ENCODE results near the gene NDUFB11.

NDUFB11 gene

DNA sequence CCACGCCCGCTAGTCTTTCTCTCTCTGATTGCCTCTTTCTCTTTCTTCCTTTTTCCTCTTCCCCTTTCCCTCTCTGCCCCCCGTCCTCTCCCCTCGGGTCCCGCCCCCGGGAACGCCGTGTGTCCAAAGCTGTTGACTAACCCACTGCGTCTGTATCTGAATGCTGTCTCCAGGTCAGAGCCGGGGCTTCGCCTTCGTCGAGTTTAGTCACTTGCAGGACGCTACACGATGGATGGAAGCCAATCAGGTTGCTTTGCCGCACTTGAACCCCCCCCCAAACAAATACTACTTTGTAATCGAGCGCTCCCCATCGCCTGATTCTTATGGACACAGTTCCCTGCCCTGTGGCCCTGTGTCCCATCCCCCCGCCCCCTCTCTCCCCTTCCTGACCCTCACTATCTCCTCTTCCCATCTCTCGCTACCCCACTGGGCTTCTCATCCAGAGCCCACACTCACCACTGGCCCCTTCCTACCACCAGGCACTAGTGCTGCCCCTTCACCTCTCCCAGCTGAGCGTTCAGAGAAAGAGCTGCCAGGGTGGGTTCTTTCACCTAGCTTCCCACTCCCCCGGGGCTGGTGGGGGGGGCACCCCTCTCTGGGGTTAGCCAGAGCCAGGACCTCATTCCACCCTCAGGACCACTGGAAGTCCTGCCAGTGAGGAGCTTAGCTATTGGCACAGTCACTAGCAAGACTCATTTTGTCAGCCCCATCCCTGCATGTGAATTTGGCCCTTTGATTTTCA, 30.5 kb upstream of the NDUFB11 start:
- no peak for DNase-seq (ENCODE audit: low spot score)

DNA sequence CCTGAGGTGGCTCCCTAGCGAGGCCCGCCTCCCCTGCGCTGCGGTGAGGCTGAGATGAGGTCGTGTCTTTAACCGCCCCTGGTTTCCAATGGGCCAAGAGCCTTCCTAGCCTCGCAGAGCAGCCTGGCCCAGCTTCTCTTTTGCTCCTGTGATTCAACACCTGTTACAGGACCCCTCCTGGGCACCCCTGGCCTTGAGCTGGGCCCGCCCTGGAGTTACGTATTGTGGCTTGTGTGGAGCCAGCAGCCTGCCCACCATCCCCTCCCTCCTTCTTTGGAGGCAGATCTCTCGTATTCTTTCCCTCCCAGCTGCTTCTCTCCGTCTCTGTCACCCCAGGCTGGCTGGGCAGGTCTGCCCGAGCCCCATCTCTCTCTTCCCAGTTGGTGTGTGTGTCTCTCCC, 29.9 kb upstream of the NDUFB11 start:
- DNase-seq (ENCODE audit: low spot score): no peak

DNA sequence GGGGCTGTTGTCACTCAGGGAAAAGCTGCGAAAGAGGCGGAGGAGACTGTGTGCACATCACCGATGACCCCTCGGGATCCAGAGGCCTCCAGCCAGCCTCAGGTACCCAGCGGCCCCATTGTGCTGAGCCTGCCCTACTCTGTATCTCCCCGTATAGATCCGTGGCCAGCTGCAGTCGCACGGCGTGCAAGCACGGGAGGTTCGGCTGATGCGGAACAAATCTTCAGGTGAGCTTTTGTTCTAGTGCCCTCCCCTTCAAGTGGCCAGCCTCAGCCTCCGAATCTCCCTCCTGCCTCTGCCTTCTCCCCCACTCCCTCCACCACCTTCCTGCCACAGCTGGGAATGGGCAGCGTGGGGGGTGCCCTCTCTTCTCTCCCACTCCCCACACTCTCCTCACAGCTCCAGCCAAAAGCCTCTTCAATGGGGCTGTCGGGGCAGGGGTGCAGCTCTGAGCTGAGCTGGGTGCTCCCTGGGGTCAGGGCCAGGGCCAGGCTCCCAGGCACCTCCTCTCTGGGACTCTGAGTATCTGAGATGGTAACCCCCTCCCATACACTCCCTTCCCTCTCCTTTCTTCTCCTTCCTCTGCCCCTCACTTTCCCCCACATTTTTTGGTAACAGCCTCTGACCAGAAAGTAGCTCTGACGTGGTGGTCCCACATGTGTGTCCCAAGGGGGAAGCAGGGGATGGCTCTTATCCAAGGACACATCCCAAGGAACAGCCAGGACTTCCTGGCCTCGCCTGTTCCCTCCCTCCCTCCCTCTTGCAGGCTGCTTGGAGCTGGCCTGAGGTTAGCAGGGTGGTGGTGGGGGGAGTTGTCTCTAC, 28.7 kb upstream of the NDUFB11 start:
- DNase-seq (ENCODE audit: low spot score): no peak

DNA sequence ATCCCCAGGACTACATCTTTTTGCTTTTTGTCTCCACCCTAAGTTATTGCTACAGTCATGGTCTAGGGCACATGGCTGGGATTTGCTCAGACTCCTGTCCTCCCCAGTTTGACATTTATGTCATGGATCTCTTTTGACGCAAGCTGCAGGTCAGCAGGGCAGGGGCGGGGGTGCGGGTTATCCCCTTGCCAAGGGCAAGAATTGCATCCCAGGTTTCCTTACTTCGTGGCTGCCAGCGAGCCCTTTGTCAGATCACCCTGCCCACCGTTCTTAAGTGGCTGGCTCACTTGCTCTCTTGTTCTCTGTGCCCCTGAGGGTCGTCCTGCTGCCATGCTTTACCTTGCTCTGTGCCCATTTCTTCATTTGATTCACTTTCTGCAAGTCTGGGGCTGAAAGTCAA, 28.0 kb upstream of the NDUFB11 start:
- DNase-seq (ENCODE audit: low spot score): no peak

DNA sequence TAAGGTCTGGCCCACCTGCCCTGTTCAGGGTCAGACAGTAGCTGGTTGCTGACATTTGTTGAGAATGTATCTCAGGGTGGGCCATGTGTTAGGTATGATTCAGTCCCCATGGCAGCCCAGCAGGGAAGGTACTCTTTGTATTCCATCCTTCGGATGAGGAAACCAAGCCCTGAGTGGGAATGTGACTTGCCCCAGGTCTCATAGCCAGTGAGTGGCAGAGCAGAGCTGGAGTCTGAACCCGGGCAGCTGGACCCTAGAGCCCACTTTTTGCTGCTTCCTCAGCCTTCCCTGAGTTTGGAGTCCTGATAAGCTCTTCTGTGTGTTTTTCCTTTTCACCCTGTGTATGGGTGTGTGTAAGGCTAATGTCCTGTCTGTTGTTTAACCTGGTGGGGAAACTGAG, 27.5 kb upstream of the NDUFB11 start:
- no peak for DNase-seq (ENCODE audit: low spot score)

DNA sequence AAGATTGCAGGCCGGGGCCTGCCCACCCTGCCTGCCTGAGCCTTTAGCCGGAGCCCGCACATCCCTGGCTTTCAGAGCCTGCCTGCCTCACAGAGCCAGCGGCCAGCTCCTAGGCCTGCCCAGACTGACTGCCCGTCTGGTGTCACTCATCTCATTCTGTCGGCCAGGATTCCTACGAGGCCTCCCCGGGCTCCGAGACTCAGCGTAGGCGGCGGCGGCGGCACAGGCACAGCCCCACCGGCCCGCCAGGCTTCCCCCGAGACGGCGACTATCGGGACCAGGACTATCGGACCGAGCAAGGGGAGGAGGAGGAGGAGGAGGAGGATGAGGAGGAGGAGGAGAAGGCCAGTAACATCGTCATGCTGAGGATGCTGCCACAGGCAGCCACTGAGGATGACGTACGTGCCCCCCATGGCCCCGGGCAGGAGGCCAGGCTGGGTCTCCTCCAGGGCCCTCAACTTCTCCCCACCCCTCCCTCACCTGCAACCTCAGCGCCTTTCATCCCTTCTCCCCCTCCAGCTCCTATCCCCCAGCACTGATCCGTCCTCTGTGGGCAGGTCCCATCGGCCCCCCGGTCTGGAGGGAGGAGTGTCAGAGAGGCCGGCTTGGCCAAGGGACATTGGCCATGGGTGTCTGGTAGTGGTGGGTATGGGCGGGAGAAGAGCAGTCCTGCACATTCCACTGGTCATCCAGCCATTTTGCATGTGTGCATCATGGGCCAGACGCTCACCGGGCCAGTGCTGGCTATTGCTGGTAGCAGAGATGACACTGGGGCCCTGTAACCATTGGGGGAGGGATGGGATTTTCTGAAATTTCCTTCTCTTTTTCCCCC, 26.6 kb upstream of the NDUFB11 start:
- no peak for DNase-seq (ENCODE audit: low spot score)

DNA sequence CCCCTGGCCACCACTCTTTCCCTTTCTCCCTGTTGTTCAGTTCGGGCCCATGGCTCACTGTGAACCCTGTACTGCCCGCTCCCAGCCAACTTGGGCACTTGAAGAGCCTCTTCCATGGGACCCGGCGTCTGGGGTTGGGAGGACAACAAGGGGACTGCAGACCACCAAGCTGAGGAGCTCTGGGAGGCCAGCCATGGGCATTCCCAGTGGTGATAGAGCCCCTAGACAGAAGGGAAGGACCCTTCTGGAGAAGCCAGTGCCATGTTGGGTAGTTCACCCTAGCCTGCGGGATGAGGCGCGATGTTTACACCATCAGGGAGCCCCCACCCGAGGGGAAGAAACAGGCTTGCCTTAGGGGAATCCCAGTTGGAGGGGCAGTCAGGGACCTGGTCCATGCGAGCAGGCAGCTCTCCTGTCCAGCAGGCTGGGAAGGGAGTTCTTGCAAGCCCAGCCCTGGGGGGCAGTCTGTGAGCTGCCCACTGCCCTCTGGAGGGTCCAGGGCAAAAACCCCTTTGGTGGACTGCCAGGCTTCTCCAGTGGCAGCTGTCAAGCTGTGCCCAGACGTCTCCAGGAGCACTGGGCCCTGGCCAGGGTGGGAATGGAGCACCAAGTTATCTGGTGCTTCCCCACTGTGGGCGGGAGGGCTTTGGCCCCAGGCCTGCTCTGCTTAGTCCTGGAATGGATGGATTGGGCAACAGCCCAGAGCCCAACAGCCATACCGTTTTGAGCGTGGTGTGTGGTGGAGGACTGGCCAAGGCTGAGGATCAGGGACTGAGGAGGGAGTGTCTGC, 25.4 kb upstream of the NDUFB11 start:
- no peak for DNase-seq (ENCODE audit: low spot score)

DNA sequence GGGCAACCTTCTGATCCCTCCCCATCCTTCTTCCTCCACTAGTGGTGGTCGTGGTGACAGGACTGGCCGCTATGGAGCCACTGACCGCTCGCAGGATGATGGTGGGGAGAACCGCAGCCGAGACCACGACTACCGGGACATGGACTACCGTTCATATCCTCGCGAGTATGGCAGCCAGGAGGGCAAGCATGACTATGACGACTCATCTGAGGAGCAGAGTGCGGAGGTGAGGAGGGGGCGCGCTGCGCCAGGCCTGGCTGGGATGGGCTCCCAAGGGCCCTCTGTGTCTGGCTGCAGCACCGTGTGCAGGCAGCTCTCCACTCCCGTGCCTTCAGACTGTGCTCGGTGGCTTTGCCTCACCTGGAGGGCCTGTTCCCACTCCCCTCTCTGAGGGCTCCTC, 24.8 kb upstream of the NDUFB11 start:
- no peak for DNase-seq (ENCODE audit: low spot score)

DNA sequence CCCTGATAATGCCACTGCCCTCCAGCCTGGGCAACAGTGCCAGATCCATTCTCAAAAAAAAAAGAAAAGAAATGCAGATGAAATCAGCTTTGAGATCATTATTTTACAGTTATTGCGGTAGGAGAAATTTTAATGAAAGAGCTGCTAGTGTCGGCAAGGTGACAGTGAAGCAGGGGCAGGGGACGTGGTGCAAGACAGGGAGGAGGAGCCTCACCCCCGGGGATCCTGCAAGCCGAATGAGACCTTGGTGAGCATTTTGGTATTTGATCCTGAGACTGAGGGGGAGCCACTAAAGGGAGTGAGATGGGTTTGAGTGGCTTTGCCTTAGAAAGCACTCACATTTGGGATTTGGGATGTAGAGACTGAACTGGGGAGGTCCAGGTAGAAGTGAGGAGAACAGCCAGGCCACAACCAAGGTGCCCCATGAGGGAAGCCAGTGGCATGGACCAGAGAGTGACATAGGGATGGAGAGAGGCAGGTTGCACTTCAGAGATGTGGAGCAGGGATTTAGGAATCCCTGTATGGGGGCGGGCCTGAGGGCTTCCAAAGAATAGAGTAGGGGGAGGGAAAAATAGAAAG, 24.1 kb upstream of the NDUFB11 start:
- DNase-seq (ENCODE audit: low spot score): no peak

DNA sequence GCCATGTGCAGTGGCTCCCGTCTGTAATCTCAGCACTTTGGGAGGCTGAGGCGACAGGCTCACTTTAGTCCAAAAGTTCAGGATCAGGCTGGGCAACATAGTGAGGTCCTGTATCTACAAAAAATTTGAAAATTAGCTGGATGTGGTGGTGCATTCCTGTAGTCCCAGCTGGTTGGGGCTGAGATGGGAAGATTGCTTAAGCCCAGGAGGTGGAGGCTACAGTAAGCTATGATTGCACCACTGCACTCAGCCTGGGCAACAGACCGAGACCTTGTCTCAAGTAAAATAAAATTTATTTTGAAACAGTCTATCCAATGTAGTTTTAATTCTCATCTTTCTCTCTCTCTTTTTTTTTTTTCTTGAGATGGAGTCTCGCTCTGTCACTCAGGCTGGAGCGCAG, 21.6 kb upstream of the NDUFB11 start:
- DNase-seq (ENCODE audit: low spot score): no peak

DNA sequence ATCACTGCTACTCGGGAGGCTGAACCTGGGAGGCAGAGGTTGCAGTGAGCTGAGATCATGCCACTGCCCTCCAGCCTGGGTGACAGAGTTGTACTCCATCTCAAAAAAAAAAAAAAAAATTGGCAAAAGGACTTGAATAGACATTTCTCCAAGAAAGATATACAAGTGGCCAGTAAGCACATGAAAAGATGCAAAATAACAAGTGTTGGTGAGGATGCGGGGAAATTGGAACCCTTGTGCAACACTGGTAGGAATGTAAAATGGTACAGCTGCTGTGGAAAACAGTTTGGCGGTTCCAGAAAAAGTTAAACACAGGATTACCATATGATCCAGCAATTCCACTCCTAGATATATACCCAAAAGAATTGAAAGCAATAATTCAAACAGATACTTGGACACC, 19.9 kb upstream of the NDUFB11 start:
- no peak for DNase-seq (ENCODE audit: low spot score)

DNA sequence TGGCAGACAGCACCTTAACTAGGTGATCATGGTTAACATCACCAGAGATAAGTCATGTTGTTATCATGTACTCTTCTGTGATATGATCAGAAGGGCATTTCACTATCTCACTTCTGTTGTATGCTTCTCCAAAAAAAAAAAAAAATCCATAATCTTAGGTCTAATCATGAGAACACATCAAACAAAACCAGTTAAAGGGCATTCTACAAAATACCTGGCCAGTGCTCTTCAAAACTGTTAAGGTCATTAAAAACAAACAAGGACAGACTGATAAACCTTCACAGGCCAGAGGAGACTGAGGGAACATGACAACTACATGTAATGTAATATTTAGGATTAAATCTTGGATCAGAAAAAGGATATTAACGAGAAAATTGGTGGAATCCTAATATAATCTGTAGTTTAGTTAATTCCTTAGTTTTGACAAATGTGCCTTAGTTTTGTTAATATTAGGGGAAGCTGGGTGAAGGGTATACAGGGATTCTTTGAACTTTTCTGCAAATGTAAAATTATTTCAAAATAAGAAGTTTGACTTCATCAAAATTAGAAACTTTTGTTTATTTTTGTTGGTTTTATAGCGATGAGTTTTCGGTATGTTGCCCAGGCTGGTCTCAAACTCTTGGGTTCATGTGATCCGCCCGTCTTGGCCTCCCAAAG, 18.6 kb upstream of the NDUFB11 start:
- DNase-seq (ENCODE audit: low spot score): no peak

DNA sequence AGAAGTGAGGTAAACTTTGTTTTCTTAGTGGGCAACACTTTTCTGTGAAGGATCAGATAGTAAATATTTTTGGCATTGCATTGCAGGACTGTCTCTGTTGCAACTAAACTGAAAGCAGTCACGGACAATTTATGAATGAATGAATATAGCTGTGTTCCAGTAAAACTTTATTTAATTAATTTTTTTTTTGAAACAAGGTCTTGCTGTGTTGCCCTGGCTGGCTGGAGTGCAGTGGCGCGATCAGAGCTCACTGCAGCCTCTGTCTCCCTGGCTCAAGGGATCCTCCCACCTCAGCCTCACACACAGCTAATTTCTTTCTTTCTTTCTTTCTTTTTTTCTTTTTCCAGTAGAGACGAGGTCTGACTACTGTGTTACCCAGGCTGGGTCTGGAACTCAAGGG, 16.3 kb upstream of the NDUFB11 start:
- no peak for DNase-seq (ENCODE audit: low spot score)

DNA sequence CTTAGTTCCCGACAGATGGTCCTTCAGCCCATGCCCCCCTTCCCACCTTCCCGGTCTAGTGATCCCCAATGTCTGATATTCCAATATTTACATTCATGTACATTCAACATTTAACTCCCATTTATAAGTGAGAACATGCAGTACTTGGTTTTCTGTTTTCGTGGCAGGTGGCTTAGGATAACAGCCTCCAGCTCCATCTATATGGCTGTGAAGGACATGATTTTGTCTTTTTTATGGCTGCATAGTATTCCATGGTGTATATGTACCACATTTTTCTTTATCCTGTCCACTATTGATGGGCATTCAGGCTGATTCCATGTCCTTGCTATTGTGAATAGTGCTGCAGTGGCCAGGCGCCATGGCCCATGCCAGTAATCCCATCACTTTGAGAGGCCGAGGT, 14.3 kb upstream of the NDUFB11 start:
- no peak for DNase-seq (ENCODE audit: low spot score)

DNA sequence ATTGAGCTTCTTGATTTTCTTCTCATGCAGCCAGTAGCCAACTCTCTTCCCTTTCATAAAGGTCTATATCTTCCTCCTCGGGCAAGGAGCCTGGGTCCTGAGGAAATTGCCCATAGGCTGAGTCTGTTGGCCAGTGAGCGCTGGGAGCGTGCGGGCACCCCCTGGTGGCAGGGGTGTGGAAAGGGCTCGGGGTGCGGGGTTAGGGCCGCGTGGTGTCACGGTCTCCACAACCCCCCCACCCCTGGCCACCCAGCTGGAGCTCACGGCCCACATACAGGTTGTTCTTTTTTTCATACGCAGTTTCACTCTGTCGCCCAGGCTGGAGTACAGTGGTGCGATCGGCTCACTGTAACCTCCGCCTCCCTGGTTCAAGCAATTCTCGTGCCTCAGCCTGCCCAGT, 13.6 kb upstream of the NDUFB11 start:
- DNase-seq (ENCODE audit: low spot score): no peak

DNA sequence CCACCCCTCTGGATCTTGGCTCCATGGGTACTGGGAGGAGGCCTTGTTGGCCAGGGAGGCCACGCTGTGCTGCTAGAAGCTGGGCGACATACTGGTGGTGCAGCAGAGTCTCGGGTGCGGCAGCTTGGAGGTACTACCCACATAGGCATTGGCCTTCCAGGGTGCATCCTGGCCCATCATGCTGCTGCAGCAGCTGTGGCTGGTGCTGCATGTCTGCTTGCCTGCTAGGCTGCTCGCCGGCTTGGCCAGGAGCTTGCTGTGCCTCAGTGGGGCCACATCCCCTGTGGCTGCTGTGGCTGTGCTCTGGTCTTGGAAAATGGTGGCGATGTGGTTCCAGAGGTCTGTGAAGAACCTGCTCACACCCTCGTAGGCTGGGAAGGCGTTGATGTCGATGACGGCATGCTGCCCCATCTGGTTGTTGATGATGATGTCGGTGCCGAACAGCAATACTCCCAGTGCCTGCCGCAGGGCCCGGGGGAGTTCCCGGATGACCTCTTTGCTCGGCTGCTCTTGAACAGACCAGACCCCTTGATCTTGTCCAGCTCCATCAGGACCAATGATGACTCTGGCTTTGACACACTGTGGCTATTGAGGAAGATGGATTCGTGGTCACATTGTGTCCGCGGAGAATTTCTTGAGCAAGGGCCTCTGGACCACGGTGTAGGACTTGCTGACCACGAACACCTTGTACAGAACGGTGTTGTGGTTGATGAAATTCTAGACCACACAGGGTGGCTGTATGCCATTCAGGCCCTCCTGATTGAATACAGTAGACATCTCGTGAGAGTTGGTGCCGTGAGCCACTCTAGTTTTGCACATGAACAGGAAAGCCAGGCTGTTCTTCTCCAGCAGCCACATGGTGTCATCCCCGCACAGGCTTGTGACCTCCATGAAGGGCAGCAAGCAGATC, 12.4 kb upstream of the NDUFB11 start:
- DNase-seq (ENCODE audit: low spot score): no peak

DNA sequence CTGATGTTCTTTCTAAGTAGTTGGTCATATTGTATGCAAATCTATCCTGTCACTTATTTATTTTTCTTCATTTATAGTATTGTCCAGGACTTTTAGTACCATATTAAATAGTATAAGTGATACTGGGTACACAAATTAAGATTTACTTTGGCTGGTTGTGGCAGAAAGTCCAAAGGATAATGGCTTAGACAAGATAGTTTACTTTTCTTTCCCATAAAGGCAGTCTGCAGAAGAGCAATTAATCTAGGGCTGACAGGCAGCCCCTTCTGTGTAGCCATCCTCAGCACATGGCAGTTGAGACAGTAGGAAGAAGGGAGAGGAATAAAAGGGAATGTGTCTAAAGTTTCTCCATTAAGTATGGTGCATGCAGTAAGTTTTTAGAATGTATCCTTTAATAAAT, 6.9 kb upstream of the NDUFB11 start:
- DNase-seq (ENCODE audit: low spot score): no peak

DNA sequence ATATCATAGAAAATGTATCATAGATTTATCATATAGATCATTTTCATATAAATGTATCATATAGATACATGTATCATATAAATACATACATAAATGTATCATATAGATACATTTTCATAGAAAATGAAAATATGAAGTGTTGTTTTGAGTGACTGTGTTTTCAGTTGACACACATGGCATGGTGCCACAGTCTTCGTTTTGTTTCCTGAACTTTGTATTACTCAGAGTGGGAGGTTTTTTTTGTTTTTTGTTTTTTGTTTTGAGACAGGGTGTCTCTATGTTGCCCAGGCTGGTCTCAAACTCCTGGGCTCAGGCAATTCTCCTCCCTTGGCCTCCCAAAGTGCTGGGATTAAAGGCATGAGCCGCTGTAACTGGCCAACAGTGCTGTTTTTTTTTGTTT, 4.4 kb upstream of the NDUFB11 start:
- DNase-seq (ENCODE audit: low spot score): no peak

DNA sequence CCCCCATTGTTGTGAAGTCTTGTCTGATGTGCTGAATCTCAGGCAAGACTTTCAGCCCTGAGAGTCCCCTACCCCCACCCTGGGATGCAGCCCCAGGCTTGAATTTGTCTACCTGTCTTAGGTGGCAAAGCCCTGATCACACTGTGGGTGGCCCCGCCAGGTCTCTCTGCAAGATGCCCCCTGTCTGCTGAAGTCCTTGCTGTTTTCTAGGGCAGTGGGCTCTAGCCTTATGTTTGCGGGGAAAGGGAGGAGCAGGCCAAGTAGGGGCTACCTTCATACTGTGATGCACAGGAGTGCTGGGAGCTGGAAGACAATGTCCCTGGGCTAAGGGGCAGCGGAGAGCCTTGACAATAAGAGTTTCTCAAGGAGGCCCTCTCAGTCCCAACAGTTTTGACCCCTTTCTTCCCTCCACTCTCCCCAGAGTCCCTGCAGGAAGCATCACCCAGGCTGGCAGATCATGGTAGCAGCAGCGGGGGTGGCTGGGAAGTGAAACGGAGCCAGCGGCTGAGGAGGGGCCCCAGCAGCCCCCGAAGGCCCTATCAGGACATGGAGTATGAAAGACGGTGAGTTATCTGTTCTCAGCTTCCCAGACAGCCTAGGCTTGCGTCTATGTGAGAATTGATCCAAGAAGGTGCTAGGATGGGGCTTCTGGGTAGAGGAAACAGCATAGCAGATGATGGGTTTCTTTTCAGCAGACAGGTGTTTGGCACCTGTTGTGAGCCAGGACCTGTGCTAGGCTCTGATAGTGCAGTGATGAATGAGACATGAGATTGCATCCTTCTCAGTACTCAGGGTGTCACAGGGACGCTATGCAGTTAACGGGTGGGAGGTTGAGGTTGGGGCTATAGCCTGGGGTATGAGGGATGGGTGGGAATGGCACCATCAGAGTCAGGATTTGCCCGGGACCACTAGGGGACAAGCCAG, 2.7 kb upstream of the NDUFB11 start:
- no peak for DNase-seq (ENCODE audit: low spot score)
